Endothelial cell of umbilical vein (primary cell): Measurements from ENCODE around the gene SEMA4A. TPM values are rescaled to one million over a fixed set of nuclear protein-coding genes. Genes with fewer than 3 reads are reported as not detected.

Source experiments
- BruUV-seq: library from RNA; stranded (reverse); fragments of 400-500 nt; replicated peaks from 2 replicates; lab custom pipeline; 2021; lab: Mats Ljungman, UMichigan
- CTCF ChIA-PET: fragments of 300-600, 350-600 bp; sonication (Branson Sonifier 250); formaldehyde crosslinking; loops from one replicate; lab custom pipeline; 2021; ENCODE audit warnings: antibody characterized with exemption, inconsistent platforms; lab: Charles Lee
- POLR2A ChIA-PET: fragments of 300-600, 350-600 bp; sonication (Branson Sonifier 250); formaldehyde crosslinking; loops from one replicate; lab custom pipeline; 2021; ENCODE audit warnings: antibody characterized with exemption, inconsistent platforms; lab: Charles Lee
- DNase-seq: peaks from one replicate; pipeline ENCODE4 v3.0.0-alpha.2; 2011; ENCODE audit warnings: low read depth, low spot score
- FAIRE-seq: peaks from 2 replicates; lab custom pipeline; 2011; peaks lifted over from hg19 to GRCh38; lab: Jason Lieb, UNC
- H2AFZ ChIP-seq: 2 replicates; pipeline ENCODE4 v1.6.0; 2012; ENCODE audit warnings: low read depth, low read length, control low read depth, inconsistent platforms
- H3K27ac ChIP-seq: 2 replicates; pipeline ENCODE4 v1.5.1; 2011; ENCODE audit warnings: low read depth, mild to moderate bottlenecking, control low read depth, low read length, moderate library complexity; ENCODE audit not compliant: insufficient read depth
- H3K27me3 ChIP-seq, 2 experiments: 2 replicates each; pipeline versions ENCODE4 v1.6.0 to v1.6.1; 2011; ENCODE audit warnings: low read length in 2 of 2, mixed read lengths in 1 of 2; ENCODE audit not compliant: control insufficient read depth in 2 of 2, insufficient read depth in 2 of 2
- H3K36me3 ChIP-seq, 2 experiments: 2 replicates in 1 of 2; 3 replicates in 1 of 2; pipeline ENCODE4 v1.5.1; 2011; ENCODE audit warnings: low read length in 2 of 2, mild to moderate bottlenecking in 1 of 2, moderate library complexity in 1 of 2; ENCODE audit not compliant: control insufficient read depth in 2 of 2, insufficient read depth in 2 of 2; ENCODE audit errors: extremely low read depth in 1 of 2
- H3K4me1 ChIP-seq: 3 replicates; pipeline ENCODE4 v1.5.1; 2011; ENCODE audit warnings: mild to moderate bottlenecking, low read length; ENCODE audit not compliant: control insufficient read depth, insufficient read depth; ENCODE audit errors: extremely low read depth
- H3K4me2 ChIP-seq: 2 replicates; pipeline ENCODE4 v1.6.1; 2011; ENCODE audit warnings: low read length, control low read depth, mixed read lengths; ENCODE audit not compliant: insufficient read depth
- H3K4me3 ChIP-seq, 3 experiments: fragments of 200-600 bp in 1 of 3; sonication (generic), shearing (Covaris generic) in 1 of 3; replicated peaks in 1 of 3; 2 replicates each; pipeline ENCODE4 v1.5.1; 2011 to 2016; ENCODE audit warnings: control low read depth in 3 of 3, low read length in 3 of 3, mild to moderate bottlenecking in 2 of 3, inconsistent platforms in 1 of 3, low read depth in 1 of 3, moderate library complexity in 1 of 3; ENCODE audit not compliant: insufficient read depth in 1 of 3
- H3K79me2 ChIP-seq: 2 replicates; pipeline ENCODE4 v1.6.0; 2012; ENCODE audit warnings: low read length, inconsistent platforms; ENCODE audit not compliant: control insufficient read depth, insufficient read depth
- H3K9ac ChIP-seq: replicated peaks from 2 replicates; pipeline ENCODE3; 2011; ENCODE audit warnings: low read length, control low read depth; ENCODE audit not compliant: insufficient read depth; ENCODE audit errors: extremely low read depth
- H3K9me1 ChIP-seq: replicated peaks from 3 replicates; pipeline ENCODE4 v1.6.0; 2011; ENCODE audit warnings: mild to moderate bottlenecking, low read length; ENCODE audit not compliant: control insufficient read depth, insufficient read depth; ENCODE audit errors: extremely low read depth
- H3K9me3 ChIP-seq: replicated peaks from 2 replicates; pipeline ENCODE4 v1.5.1; 2012; ENCODE audit warnings: low read length, inconsistent platforms; ENCODE audit not compliant: control insufficient read depth, insufficient read depth
- H4K20me1 ChIP-seq: replicated peaks from 2 replicates; pipeline ENCODE3; 2011; ENCODE audit warnings: mild to moderate bottlenecking, low read length; ENCODE audit not compliant: control insufficient read depth, insufficient read depth; ENCODE audit errors: extremely low read depth
- EZH2 ChIP-seq: IDR thresholded peaks from 2 replicates; pipeline ENCODE4 v1.6.1; 2012; ENCODE audit warnings: borderline replicate concordance, low read depth, mild to moderate bottlenecking, moderate library complexity, low read length, inconsistent platforms; ENCODE audit not compliant: severe bottlenecking
- FOS ChIP-seq: IDR thresholded peaks from 2 replicates; pipeline ENCODE4 v1.6.1; 2011; ENCODE audit warnings: mild to moderate bottlenecking, low read length, moderate library complexity, borderline replicate concordance; ENCODE audit not compliant: insufficient read depth
- GATA2 ChIP-seq: IDR thresholded peaks from 2 replicates; pipeline ENCODE4 v1.7.0; 2011; ENCODE audit warnings: low read depth, mild to moderate bottlenecking, moderate library complexity, mixed read lengths, low read length; ENCODE audit not compliant: insufficient read length, insufficient read depth
- JUN ChIP-seq: IDR thresholded peaks from 2 replicates; pipeline ENCODE4 v1.6.1; 2011; ENCODE audit warnings: borderline replicate concordance, low read depth; ENCODE audit not compliant: insufficient read length, insufficient read depth
- MAX ChIP-seq: IDR thresholded peaks from 2 replicates; pipeline ENCODE4 v1.6.1; 2011; ENCODE audit not compliant: insufficient read depth, insufficient read length
- MYC ChIP-seq: IDR thresholded peaks from one replicate; pipeline ENCODE4 v1.6.1; 2011; ENCODE audit warnings: mild to moderate bottlenecking, low read depth, low read length
- POLR2A ChIP-seq: IDR thresholded peaks from 2 replicates; pipeline ENCODE4 v1.6.1; 2012; ENCODE audit warnings: low read depth, mild to moderate bottlenecking, control low read depth, low read length
- POLR2AphosphoS5 ChIP-seq: IDR thresholded peaks from 2 replicates; pipeline ENCODE4 v1.6.1; 2012; ENCODE audit warnings: low read depth, mild to moderate bottlenecking, control low read depth, low read length, moderate library complexity; ENCODE audit not compliant: insufficient read depth
- dilution Hi-C: fragments of 300-500 bp; cut with MboI; formaldehyde crosslinking; loops from one replicate; pipeline ENCODE4 v1.15.0; 2019; ENCODE audit warnings: low sequenced_read_pairs; ENCODE audit not compliant: extremely low pct_ligation_motif_present
- intact Hi-C: fragments of 100-400 bp; cut with micrococcal nuclease; formaldehyde crosslinking; loops from one replicate; pipeline ENCODE4 v1.10.0; 2022
- polyA plus RNA-seq, 4 experiments: library from polyadenylated mRNA; depleted of rRNA in 3 of 4; stranded (reverse) in 3 of 4; unstranded in 1 of 4; fragments of >200 nt; gene quantifications; 2 replicates each; pipeline versions ENCODE4 v1.2.1 to v1.2.3, GENCODE V29; 2011 to 2012; ENCODE audit warnings: missing spikeins in 1 of 4
- total RNA-seq: library from RNA; stranded (reverse); gene quantifications from 2 replicates; pipeline ENCODE4 v1.2.3, GENCODE V29; 2021
- TF ChIP-seq, protein P1 (sequence below), 2 donors: IDR thresholded peaks; 1 replicate in 1 of 2; 2 replicates in 1 of 2; pipeline ENCODE4 v1.5.1; 2011; ENCODE audit warnings: low read length in 2 of 2, mild to moderate bottlenecking in 2 of 2, moderate library complexity in 2 of 2, control low read depth in 1 of 2, inconsistent platforms in 1 of 2, low read depth in 1 of 2; ENCODE audit not compliant: insufficient read depth in 1 of 2; ENCODE audit errors: extremely low read depth in 1 of 2

SEMA4A gene
- total and polyA plus RNA-seq, 2 donors (not counting 3 experiments of a cell fraction or from before 2014, with no cell fraction given): 1.5 to 1.6 TPM

- H3K9me3 ChIP-seq: no peaks in the 10 kb centered on the region
- H3K27ac ChIP-seq: no peak overlapping the region
- CTCF ChIA-PET: interaction anchor here (0.7 to 1.0 kb wide), 2 partner anchors 9 to 68 kb away, joined by 3 read pairs; no protein-coding TSS in a partner anchor
- H3K4me3 ChIP-seq: no peak overlapping the region
- no peak overlapping the region for H2AFZ ChIP-seq
- no peaks in the 10 kb centered on the region for H3K9me1 ChIP-seq
- DNase-seq (no peak), FAIRE-seq (no peak)
- peaks cover 20% of the 10 kb centered on the region for H3K4me1 ChIP-seq
- no peaks in the 10 kb centered on the region for H3K79me2 ChIP-seq
- POLR2A ChIA-PET: no interaction called here
- TF ChIP-seq POLR2A (no peak), MAX (no peak), GATA2 (no peak), POLR2AphosphoS5 (no peak), FOS (no peak), EZH2 (no peak), MYC (no peak), JUN (no peak)
- TF ChIP-seq, protein P1, sequence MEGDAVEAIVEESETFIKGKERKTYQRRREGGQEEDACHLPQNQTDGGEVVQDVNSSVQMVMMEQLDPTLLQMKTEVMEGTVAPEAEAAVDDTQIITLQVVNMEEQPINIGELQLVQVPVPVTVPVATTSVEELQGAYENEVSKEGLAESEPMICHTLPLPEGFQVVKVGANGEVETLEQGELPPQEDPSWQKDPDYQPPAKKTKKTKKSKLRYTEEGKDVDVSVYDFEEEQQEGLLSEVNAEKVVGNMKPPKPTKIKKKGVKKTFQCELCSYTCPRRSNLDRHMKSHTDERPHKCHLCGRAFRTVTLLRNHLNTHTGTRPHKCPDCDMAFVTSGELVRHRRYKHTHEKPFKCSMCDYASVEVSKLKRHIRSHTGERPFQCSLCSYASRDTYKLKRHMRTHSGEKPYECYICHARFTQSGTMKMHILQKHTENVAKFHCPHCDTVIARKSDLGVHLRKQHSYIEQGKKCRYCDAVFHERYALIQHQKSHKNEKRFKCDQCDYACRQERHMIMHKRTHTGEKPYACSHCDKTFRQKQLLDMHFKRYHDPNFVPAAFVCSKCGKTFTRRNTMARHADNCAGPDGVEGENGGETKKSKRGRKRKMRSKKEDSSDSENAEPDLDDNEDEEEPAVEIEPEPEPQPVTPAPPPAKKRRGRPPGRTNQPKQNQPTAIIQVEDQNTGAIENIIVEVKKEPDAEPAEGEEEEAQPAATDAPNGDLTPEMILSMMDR (IDR thresholded peaks at IDR 0.05; ENCODE audit: extremely low read depth in 1 of 2, insufficient read depth in 1 of 2, low read depth in 1 of 2, low read length in 2 of 2): no peak
- no TSS peak for BruUV-seq
- H3K4me2 ChIP-seq: no peak overlapping the region
- dilution Hi-C loops: no loop called here
- no peak overlapping the region for H3K9ac ChIP-seq
- no peaks in the 10 kb centered on the region for H3K36me3 ChIP-seq
- no peaks in the 10 kb centered on the region for H3K27me3 ChIP-seq
- H4K20me1 ChIP-seq: no peaks in the 10 kb centered on the region
- intact Hi-C loops: no loop called here
Measured at GRCh38 chr1:156157506-156157905, 4.1 kb downstream of the SEMA4A start.
